K562 (cell line): Measurements from ENCODE around the gene TP53BP2. TPM values are rescaled to one million over a fixed set of nuclear protein-coding genes. Genes with fewer than 3 reads are reported as not detected.

Source experiments
- ADNP ChIP-seq: fragments of 200-800 bp; sonication (Bioruptor generic); IDR thresholded peaks from 2 replicates; pipeline ENCODE4 v1.6.1; 2016; ENCODE audit warnings: missing genetic modification characterization, missing compliant biosample characterization
- COPS2 ChIP-seq: fragments of 450-650 bp; conservative IDR thresholded peaks from 2 replicates; pipeline ENCODE4 v1.6.1; 2016; ENCODE audit warnings: mild to moderate bottlenecking, moderate library complexity
- DACH1 ChIP-seq: fragments of 450-650 bp; IDR thresholded peaks from 2 replicates; pipeline ENCODE4 v1.6.1; 2018; ENCODE audit not compliant: partially characterized antibody
- DNMT1 ChIP-seq: fragments of 450-650 bp; IDR thresholded peaks from 2 replicates; pipeline ENCODE4 v1.6.1; 2016; ENCODE audit warnings: antibody characterized with exemption, mild to moderate bottlenecking
- DPF2 ChIP-seq: fragments of 450-650 bp; IDR thresholded peaks from 2 replicates; pipeline ENCODE4 v1.6.1; 2016
- GABPB1 ChIP-seq: sonication (generic); formaldehyde crosslinking; IDR thresholded peaks from 2 replicates; pipeline ENCODE4 v1.8.0; 2022; ENCODE audit warnings: mild to moderate bottlenecking, missing genetic modification reagents
- GATA2 ChIP-seq: sonication (generic); formaldehyde crosslinking; IDR thresholded peaks from 2 replicates; pipeline ENCODE4 v1.4.0; 2020; ENCODE audit warnings: mild to moderate bottlenecking, missing genetic modification reagents
- HLTF ChIP-seq: fragments of 450-650 bp; IDR thresholded peaks from 2 replicates; pipeline ENCODE4 v1.6.1; 2016
- KLF10 ChIP-seq: fragments of 250-450 bp; sonication (Bioruptor Pico); IDR thresholded peaks from 2 replicates; pipeline ENCODE4 v1.6.1; 2021; ENCODE audit warnings: matching md5 sums
- MCM7 ChIP-seq, 2 experiments: fragments of 450-650 bp; IDR thresholded peaks; 2 replicates each; pipeline ENCODE4 v1.6.1; 2016 to 2018
- NFXL1 ChIP-seq: fragments of 450-650 bp; formaldehyde crosslinking; IDR thresholded peaks from 2 replicates; pipeline ENCODE4 v1.4.0; 2021; ENCODE audit warnings: mild to moderate bottlenecking
- PHB2 ChIP-seq: fragments of 450-650 bp; IDR thresholded peaks from 2 replicates; pipeline ENCODE4 v1.6.1; 2017; ENCODE audit warnings: low read depth
- PRPF4 ChIP-seq: fragments of 200-400 bp; formaldehyde crosslinking; IDR thresholded peaks from one replicate; pipeline ENCODE4 v1.6.1; 2017; ENCODE audit warnings: low read length, low read depth, mild to moderate bottlenecking; ENCODE audit not compliant: insufficient read depth, poor library complexity, severe bottlenecking
- PURB ChIP-seq: sonication (generic); formaldehyde crosslinking; IDR thresholded peaks from 2 replicates; pipeline ENCODE4 v1.9.0; 2021; ENCODE audit warnings: low read depth, mild to moderate bottlenecking, missing genetic modification reagents
- RFX5 ChIP-seq: IDR thresholded peaks from 2 replicates; pipeline ENCODE4 v1.6.1; 2011; ENCODE audit warnings: low read depth, mild to moderate bottlenecking, improper control_type of control experiment, low read length
- SETDB1 ChIP-seq: IDR thresholded peaks from one replicate; pipeline ENCODE4 v1.6.1; 2012; ENCODE audit warnings: low read length, control low read depth, inconsistent platforms
- SREBF1 ChIP-seq: fragments of 150-350 bp; IDR thresholded peaks from 2 replicates; pipeline ENCODE4 v1.6.1; 2014; ENCODE audit warnings: antibody characterized with exemption, low read depth, low read length, borderline replicate concordance
- SREBF2 ChIP-seq: sonication (generic); formaldehyde crosslinking; IDR thresholded peaks from 2 replicates; pipeline ENCODE4 v1.4.0; 2020; ENCODE audit warnings: mild to moderate bottlenecking, missing genetic modification reagents
- SRF ChIP-seq, 2 experiments: fragments of 250-450, 450-650 bp in 1 of 2; sonication (Bioruptor Pico) in 1 of 2; sonication (generic) in 1 of 2; formaldehyde crosslinking; IDR thresholded peaks; 2 replicates each; pipeline versions ENCODE4 v1.5.0 to v1.5.1; 2020 to 2022; ENCODE audit warnings: mild to moderate bottlenecking in 1 of 2, missing genetic modification reagents in 1 of 2
- TCF7 ChIP-seq: sonication (generic); IDR thresholded peaks from 2 replicates; pipeline ENCODE4 v1.6.1; 2016; ENCODE audit warnings: antibody characterized with exemption, borderline replicate concordance
- TGIF2 ChIP-seq: sonication (generic); formaldehyde crosslinking; IDR thresholded peaks from 2 replicates; pipeline ENCODE4 v1.8.1; 2022; ENCODE audit warnings: mild to moderate bottlenecking, missing genetic modification reagents, moderate library complexity
- THRAP3 ChIP-seq: fragments of 450-650 bp; IDR thresholded peaks from 2 replicates; pipeline ENCODE4 v1.6.1; 2016; ENCODE audit warnings: mild to moderate bottlenecking, inconsistent platforms, borderline replicate concordance
- TRIM28 ChIP-seq: fragments of 450-650 bp; IDR thresholded peaks from 2 replicates; pipeline ENCODE4 v1.6.1; 2017
- ZC3H4 ChIP-seq: sonication (generic); formaldehyde crosslinking; IDR thresholded peaks from 2 replicates; pipeline ENCODE4 v1.9.0; 2021; ENCODE audit warnings: missing genetic modification reagents, borderline replicate concordance
- ZFPM2 ChIP-seq: fragments of 250-450 bp; sonication (Bioruptor Pico); IDR thresholded peaks from 2 replicates; pipeline ENCODE4 v1.5.1; 2022; ENCODE audit warnings: mild to moderate bottlenecking
- ZNF57 ChIP-seq: fragments of 450-650 bp; formaldehyde crosslinking; IDR thresholded peaks from 2 replicates; pipeline ENCODE4 v1.4.0; 2020; ENCODE audit warnings: mild to moderate bottlenecking, moderate library complexity
- polyA plus RNA-seq, 8 experiments: library from polyadenylated mRNA; depleted of rRNA in 4 of 8; stranded (reverse) in 5 of 8; unstranded in 3 of 8; fragments of >200 nt; fragmentation: Nextera tagmentation in 2 of 8; fragmentation: Illumina TruSeq in 1 of 8; extraction: Ambion mirVana in 2 of 8; extraction: Trizol in 1 of 8; gene quantifications; 2 replicates each; pipeline versions ENCODE4 v1.2.1 to v1.2.3, GENCODE V29; 2011 to 2014; ENCODE audit warnings: inconsistent platforms in 1 of 8, missing spikeins in 1 of 8
- total RNA-seq, 7 experiments: library from RNA; depleted of rRNA in 6 of 7; stranded (reverse); fragments of >200 nt in 6 of 7; fragmentation: Illumina TruSeq in 2 of 7; extraction: Trizol in 2 of 7; gene quantifications; 2 replicates each; pipeline versions ENCODE4 v1.2.1 to v1.2.3, GENCODE V29; 2011 to 2021; ENCODE audit warnings: low replicate concordance in 1 of 7
- TF ChIP-seq, protein P1 (sequence below), 2 experiments: fragments of 450-650 bp in 1 of 2; IDR thresholded peaks; 2 replicates each; pipeline ENCODE4 v1.6.1; 2011 to 2017; ENCODE audit warnings: low read depth in 2 of 2, antibody characterized with exemption in 1 of 2, borderline replicate concordance in 1 of 2, low read length in 1 of 2, mild to moderate bottlenecking in 1 of 2, mixed read lengths in 1 of 2; ENCODE audit not compliant: control insufficient read depth in 1 of 2
- TF ChIP-seq, protein P2 (sequence below): fragments of 450-650 bp; IDR thresholded peaks from 2 replicates; pipeline ENCODE4 v1.6.1; 2014; ENCODE audit warnings: low read depth, mild to moderate bottlenecking, moderate library complexity, borderline replicate concordance

The TP53BP2 gene
- total and polyA plus RNA-seq, 9 of the 15 experiments (the other 6 are each of a cell fraction or from before 2014, with no cell fraction given) = 17.0 to 69.6 (median 40.1) TPM

DNA sequence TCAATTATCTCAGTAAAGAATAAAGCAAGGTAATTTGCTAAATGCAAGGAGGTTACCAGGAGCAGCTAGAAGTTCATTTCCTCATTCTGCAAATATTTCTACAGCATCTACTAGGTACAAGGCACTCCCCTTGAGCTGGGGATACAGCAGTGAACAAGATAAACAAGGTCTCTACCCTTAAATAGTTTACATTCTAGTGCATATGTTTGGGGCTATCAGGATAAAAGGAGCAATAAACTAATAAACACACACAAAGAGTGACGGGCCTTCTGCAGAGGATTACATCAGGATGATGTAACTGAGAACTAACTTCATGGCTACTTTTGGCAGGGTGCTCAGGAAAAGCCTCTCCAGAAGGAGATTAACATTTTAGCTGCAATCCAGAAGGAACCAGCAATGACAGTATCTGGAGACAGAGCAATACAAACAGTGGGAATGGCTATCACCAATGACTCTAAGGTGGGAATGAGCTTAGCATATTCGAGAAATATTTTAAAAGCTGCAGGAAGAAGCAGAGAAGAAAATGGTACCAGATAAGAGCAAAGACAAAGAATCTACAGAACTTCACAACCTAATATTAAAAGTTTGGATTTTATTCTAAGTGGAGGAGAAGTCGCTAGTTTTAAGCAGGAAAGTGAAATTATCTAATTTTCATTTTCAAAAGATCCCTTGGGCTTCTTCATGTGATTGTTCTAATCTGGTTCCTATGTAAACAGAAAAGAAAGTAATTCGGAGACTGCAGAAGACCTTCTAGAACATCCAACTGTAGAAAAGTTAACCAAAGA is 25.8 kb downstream of the TP53BP2 start (continued):
- TF ChIP-seq, protein P1, sequence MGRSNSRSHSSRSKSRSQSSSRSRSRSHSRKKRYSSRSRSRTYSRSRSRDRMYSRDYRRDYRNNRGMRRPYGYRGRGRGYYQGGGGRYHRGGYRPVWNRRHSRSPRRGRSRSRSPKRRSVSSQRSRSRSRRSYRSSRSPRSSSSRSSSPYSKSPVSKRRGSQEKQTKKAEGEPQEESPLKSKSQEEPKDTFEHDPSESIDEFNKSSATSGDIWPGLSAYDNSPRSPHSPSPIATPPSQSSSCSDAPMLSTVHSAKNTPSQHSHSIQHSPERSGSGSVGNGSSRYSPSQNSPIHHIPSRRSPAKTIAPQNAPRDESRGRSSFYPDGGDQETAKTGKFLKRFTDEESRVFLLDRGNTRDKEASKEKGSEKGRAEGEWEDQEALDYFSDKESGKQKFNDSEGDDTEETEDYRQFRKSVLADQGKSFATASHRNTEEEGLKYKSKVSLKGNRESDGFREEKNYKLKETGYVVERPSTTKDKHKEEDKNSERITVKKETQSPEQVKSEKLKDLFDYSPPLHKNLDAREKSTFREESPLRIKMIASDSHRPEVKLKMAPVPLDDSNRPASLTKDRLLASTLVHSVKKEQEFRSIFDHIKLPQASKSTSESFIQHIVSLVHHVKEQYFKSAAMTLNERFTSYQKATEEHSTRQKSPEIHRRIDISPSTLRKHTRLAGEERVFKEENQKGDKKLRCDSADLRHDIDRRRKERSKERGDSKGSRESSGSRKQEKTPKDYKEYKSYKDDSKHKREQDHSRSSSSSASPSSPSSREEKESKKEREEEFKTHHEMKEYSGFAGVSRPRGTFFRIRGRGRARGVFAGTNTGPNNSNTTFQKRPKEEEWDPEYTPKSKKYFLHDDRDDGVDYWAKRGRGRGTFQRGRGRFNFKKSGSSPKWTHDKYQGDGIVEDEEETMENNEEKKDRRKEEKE (IDR thresholded peaks at IDR 0.05; ENCODE audit: borderline replicate concordance in 1 of 2, control insufficient read depth in 1 of 2, low read depth in 2 of 2, low read length in 1 of 2) = no peak
- TF ChIP-seq HLTF (no peak), TRIM28 (no peak), ZC3H4 (CRISPR knock-in tag) (no peak), TCF7 (no peak), PRPF4 (no peak), GATA2 (CRISPR knock-in tag) (no peak), ZNF57 (CRISPR knock-in tag) (no peak), KLF10 (no peak), ZFPM2 (no peak), GABPB1 (CRISPR knock-in tag) (no peak), DNMT1 (no peak), NFXL1 (CRISPR knock-in tag) (0 out of 2 replicates have a peak, but pooled peaks have one; percentile 9), DACH1 (no peak), SETDB1 (no peak), ADNP (tag) (no peak), MCM7 (IDR thresholded peaks at IDR 0.05) (no peak), PURB (CRISPR knock-in tag) (no peak), SREBF1 (no peak), THRAP3 (no peak), SREBF2 (CRISPR knock-in tag) (no peak), COPS2 (no peak), PHB2 (no peak), TGIF2 (CRISPR knock-in tag) (no peak), DPF2 (peak; percentile 21; the same call in 1 of the 2 replicates), SRF (CRISPR knock-in tag; IDR thresholded peaks at IDR 0.05) (peak in 1 of 2 experiments; percentile 44; a peak in 1 of 4 replicates), RFX5 (no peak)
- TF ChIP-seq, protein P2, sequence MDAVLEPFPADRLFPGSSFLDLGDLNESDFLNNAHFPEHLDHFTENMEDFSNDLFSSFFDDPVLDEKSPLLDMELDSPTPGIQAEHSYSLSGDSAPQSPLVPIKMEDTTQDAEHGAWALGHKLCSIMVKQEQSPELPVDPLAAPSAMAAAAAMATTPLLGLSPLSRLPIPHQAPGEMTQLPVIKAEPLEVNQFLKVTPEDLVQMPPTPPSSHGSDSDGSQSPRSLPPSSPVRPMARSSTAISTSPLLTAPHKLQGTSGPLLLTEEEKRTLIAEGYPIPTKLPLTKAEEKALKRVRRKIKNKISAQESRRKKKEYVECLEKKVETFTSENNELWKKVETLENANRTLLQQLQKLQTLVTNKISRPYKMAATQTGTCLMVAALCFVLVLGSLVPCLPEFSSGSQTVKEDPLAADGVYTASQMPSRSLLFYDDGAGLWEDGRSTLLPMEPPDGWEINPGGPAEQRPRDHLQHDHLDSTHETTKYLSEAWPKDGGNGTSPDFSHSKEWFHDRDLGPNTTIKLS = no peak
